B cell (primary cell): ENCODE measurements around the gene ITPKB. TPM values are rescaled to one million over a fixed set of nuclear protein-coding genes. Genes with fewer than 3 reads are reported as not detected.

Experiments
- ATAC-seq: fragments of 200-7000 bp; cut with Tn5 transposase; one replicate; pipeline ENCODE4 v1.10.0; 2021; ENCODE audit warnings: low read depth, mild to moderate bottlenecking, moderate number of reproducible peaks, moderate library complexity
- CTCF ChIA-PET: fragments of 350-600 bp; sonication (Branson Sonifier 250); formaldehyde crosslinking; loops from one replicate; lab custom pipeline; 2021; ENCODE audit warnings: antibody characterized with exemption, inconsistent platforms; lab: Charles Lee
- POLR2A ChIA-PET: fragments of 350-600 bp; sonication (Branson Sonifier 250); formaldehyde crosslinking; loops from one replicate; lab custom pipeline; 2021; ENCODE audit warnings: antibody characterized with exemption; lab: Charles Lee
- DNase-seq: peaks from one replicate; pipeline ENCODE4 v3.0.0; 2013
- H2AFZ ChIP-seq: 2 replicates; pipeline ENCODE4 v1.6.1; 2012; ENCODE audit warnings: mild to moderate bottlenecking, low read depth, low read length; ENCODE audit not compliant: insufficient read depth, poor library complexity, severe bottlenecking
- H3K27ac ChIP-seq, 2 donors: 1 replicate in 1 of 2; 2 replicates in 1 of 2; pipeline ENCODE4 v1.5.1; 2012 to 2013; ENCODE audit warnings: low read length in 2 of 2, mild to moderate bottlenecking in 2 of 2, moderate library complexity in 1 of 2
- H3K27me3 ChIP-seq, 4 experiments: fragments of 200-600 bp in 1 of 4; sonication (generic) in 1 of 4; replicated peaks in 1 of 4; 1 replicate in 2 of 4; 2 replicates in 2 of 4; pipeline versions ENCODE4 v1.6.1 to v1.7.0; 2013 to 2016; ENCODE audit warnings: low read length in 3 of 4, mild to moderate bottlenecking in 2 of 4, mixed read lengths in 1 of 4, moderate library complexity in 1 of 4; ENCODE audit not compliant: insufficient read depth in 4 of 4, control insufficient read depth in 3 of 4; ENCODE audit errors: control extremely low read depth in 1 of 4
- H3K36me3 ChIP-seq, 2 experiments: replicated peaks in 1 of 2; 1 replicate in 1 of 2; 2 replicates in 1 of 2; pipeline versions ENCODE4 v1.6.1 to v1.7.1; 2013; ENCODE audit warnings: low read length in 1 of 2; ENCODE audit not compliant: insufficient read depth in 2 of 2, control insufficient read depth in 1 of 2; ENCODE audit errors: control extremely low read depth in 1 of 2, extremely low read depth in 1 of 2
- H3K4me1 ChIP-seq, 2 donors: fragments of 200-600 bp in 1 of 2; sonication (generic) in 1 of 2; 1 replicate in 1 of 2; 2 replicates in 1 of 2; pipeline versions ENCODE4 v1.5.1 to v1.6.1; 2013 to 2017; ENCODE audit warnings: low read length in 2 of 2; ENCODE audit not compliant: control insufficient read depth in 2 of 2, insufficient read depth in 2 of 2
- H3K4me2 ChIP-seq: replicated peaks from 2 replicates; pipeline ENCODE3; 2012; ENCODE audit warnings: mild to moderate bottlenecking, low read depth, low read length; ENCODE audit not compliant: poor library complexity, severe bottlenecking
- H3K4me3 ChIP-seq, 5 experiments: fragments of 200-600 bp in 1 of 5; sonication (generic) in 1 of 5; 1 replicate in 3 of 5; 2 replicates in 2 of 5; pipeline versions ENCODE4 v1.5.1 to v1.7.0; 2011 to 2016; ENCODE audit warnings: low read length in 4 of 5, mild to moderate bottlenecking in 4 of 5, low read depth in 2 of 5, control low read depth in 1 of 5, moderate library complexity in 1 of 5; ENCODE audit not compliant: insufficient read depth in 1 of 5; ENCODE audit errors: control extremely low read depth in 1 of 5, extremely low read depth in 1 of 5
- H3K79me2 ChIP-seq: fragments of 200-600 bp; sonication (generic); one replicate; pipeline ENCODE4 v1.6.0; 2016; ENCODE audit warnings: low read length; ENCODE audit not compliant: control insufficient read depth, insufficient read depth
- H3K9ac ChIP-seq: fragments of 200-600 bp; sonication (generic); 2 replicates; pipeline ENCODE4 v1.6.1; 2017; ENCODE audit warnings: mild to moderate bottlenecking, low read length, moderate library complexity
- H3K9me3 ChIP-seq, 3 donors: one replicate each; pipeline versions ENCODE4 v1.6.1 to v1.7.1; 2013; ENCODE audit warnings: low read length in 2 of 3; ENCODE audit not compliant: control insufficient read depth in 2 of 3, insufficient read depth in 1 of 3; ENCODE audit errors: control extremely low read depth in 1 of 3
- H4K20me1 ChIP-seq: 2 replicates; pipeline ENCODE4 v1.6.0; 2012; ENCODE audit warnings: mild to moderate bottlenecking, low read length; ENCODE audit not compliant: insufficient read depth, control insufficient read depth, poor library complexity, severe bottlenecking
- H3K27ac Mint-ChIP-seq: one replicate; pipeline ENCODE4 v1.8.0; 2021; ENCODE audit warnings: mixed read lengths
- H3K27me3 Mint-ChIP-seq: one replicate; pipeline ENCODE4 v1.8.0; 2021; ENCODE audit warnings: mixed read lengths
- H3K4me1 Mint-ChIP-seq: one replicate; pipeline ENCODE4 v1.8.0; 2021; ENCODE audit warnings: mixed read lengths
- H3K4me3 Mint-ChIP-seq: one replicate; pipeline ENCODE4 v1.8.0; 2021; ENCODE audit warnings: mixed read lengths
- H3K9me3 Mint-ChIP-seq: one replicate; pipeline ENCODE4 v1.8.0; 2022; ENCODE audit warnings: mixed read lengths; ENCODE audit not compliant: insufficient read depth
- EZH2 ChIP-seq: IDR thresholded peaks from 2 replicates; pipeline ENCODE4 v1.6.1; 2012; ENCODE audit warnings: borderline replicate concordance, low read depth, mild to moderate bottlenecking, moderate library complexity, low read length; ENCODE audit not compliant: insufficient read depth, poor library complexity, severe bottlenecking
- WGBS: methylation state at CpG from one replicate; pipeline ENCODE4 v1.1.5; 2013; ENCODE audit warnings: missing lambda C conversion rate; ENCODE audit not compliant: insufficient coverage; 5-methylcytosine and 5-hydroxymethylcytosine counted together
- intact Hi-C: fragments of 100-400 bp; cut with micrococcal nuclease; formaldehyde crosslinking; loops from one replicate; pipeline ENCODE4 v1.10.0; 2022
- polyA plus RNA-seq: library from polyadenylated mRNA; depleted of rRNA; stranded (reverse); fragments of >200 nt; gene quantifications from 2 replicates; pipeline ENCODE4 v1.2.3, GENCODE V29; 2012
- total RNA-seq, 2 donors: library from RNA; stranded (reverse); fragments of 120-200 nt in 1 of 2; gene quantifications; 1 replicate in 1 of 2; 2 replicates in 1 of 2; pipeline versions ENCODE4 v1.2.3 to v1.2.4, GENCODE V29; 2013 to 2022
- TF ChIP-seq, protein P1 (sequence below): fragments of 200-600 bp; IDR thresholded peaks from one replicate; pipeline ENCODE4 v1.8.0; 2022; ENCODE audit warnings: antibody characterized with exemption, mild to moderate bottlenecking

The ITPKB gene
- total and polyA plus RNA-seq, 2 donors (not counting 1 experiment from before 2014, with no cell fraction given): 21.8 to 93.5 TPM

DNA sequence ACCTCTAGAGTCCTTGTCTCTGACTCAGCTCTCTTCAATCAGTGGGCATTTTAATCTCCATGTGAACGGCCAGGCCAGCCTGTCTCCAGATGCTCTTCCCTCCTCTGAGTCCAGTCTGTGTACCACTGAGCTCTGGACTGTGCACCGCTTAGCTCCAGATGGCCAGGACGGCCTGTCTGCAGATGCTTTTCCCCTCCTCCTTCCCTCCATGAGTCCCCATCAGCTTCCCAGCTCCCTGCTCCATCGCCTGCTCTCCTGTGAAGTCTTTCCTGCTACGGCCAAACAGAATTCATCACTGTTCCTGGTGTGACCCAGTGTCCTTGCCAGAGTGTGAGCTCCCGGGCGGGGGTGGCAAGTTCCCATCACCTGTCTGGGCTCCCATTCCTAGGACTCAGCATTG, 148.5 kb downstream of the ITPKB start:
- no peaks in the 10 kb centered on the region for H3K36me3 ChIP-seq
- no peaks in the 10 kb centered on the region for H3K79me2 ChIP-seq
- peaks cover 0 to 3% (median 0%) of the 10 kb centered on the region in 4 experiments for H3K27me3 ChIP-seq

DNA sequence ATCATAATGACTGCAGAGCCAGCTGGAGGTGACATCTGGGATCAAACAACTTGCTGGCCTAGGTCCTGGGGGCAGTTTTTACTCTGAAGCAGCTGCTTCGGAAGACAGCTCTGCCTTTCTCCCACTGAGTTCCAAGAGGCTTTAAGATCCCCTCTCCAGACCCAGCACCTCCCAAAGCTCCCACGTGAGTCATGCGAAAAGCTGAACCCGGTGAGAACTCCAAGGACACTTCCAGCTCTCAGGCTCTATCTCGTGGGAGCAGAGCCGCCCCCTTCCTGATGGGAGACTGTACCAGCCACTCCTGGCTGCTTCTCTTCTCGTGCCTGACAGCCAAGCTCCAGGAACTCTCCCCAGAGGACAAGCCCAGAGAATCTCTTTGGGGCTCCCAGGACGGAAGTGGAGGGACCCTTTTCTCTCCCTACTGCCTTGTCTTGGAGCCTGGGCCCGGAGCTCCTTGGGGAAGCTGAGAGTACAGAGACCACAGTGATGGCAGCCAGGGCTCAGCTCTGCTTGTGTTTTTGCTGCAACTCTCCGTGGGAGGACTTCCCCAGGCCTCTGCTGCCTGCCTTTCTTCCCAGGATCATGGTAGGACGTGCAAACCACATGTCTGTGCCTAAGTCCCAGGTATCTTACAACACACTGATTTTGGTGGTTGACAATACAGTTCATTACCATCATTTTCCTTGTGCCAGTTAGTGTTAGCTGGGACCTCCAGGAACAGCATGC, 149.9 kb downstream of the ITPKB start:
- Histone ChIP-seq H3K27ac (no peak overlapping the region), H3K36me3 (no peaks in the 10 kb centered on the region), H2AFZ (no peak overlapping the region), H3K4me3 (no peak overlapping the region), H3K4me1 (no peaks in the 10 kb centered on the region), H3K9ac (no peak overlapping the region), H3K9me3 (no peaks in the 10 kb centered on the region), H3K79me2 (no peaks in the 10 kb centered on the region), H4K20me1 (no peaks in the 10 kb centered on the region), H3K27me3 (peaks cover 0 to 3% (median 0%) of the 10 kb centered on the region in 4 experiments), H3K4me2 (no peak overlapping the region)
- Mint-ChIP-seq H3K27ac (no peak overlapping the region), H3K27me3 (peaks cover 13% of the 10 kb centered on the region), H3K9me3 (no peaks in the 10 kb centered on the region), H3K4me1 (no peaks in the 10 kb centered on the region), H3K4me3 (no peak overlapping the region)
- intact Hi-C loops: no loop called here
- POLR2A ChIA-PET: no interaction called here
- no peak for TF ChIP-seq EZH2
- TF ChIP-seq, protein P1, sequence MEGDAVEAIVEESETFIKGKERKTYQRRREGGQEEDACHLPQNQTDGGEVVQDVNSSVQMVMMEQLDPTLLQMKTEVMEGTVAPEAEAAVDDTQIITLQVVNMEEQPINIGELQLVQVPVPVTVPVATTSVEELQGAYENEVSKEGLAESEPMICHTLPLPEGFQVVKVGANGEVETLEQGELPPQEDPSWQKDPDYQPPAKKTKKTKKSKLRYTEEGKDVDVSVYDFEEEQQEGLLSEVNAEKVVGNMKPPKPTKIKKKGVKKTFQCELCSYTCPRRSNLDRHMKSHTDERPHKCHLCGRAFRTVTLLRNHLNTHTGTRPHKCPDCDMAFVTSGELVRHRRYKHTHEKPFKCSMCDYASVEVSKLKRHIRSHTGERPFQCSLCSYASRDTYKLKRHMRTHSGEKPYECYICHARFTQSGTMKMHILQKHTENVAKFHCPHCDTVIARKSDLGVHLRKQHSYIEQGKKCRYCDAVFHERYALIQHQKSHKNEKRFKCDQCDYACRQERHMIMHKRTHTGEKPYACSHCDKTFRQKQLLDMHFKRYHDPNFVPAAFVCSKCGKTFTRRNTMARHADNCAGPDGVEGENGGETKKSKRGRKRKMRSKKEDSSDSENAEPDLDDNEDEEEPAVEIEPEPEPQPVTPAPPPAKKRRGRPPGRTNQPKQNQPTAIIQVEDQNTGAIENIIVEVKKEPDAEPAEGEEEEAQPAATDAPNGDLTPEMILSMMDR: no peak
- CTCF ChIA-PET: interaction anchor here (0.6 kb wide), 1 partner anchor 797 kb away, joined by 4 read pairs; no protein-coding TSS in a partner anchor
- ATAC-seq: no peak
- WGBS: 88% methylated on average over 11 of the region's 11 CpGs
- no peak for DNase-seq

More for the DNA sequence above, 148.5 kb downstream of the ITPKB start:
- no peak overlapping the region for H3K9ac ChIP-seq
- peaks cover 0 to 2% (median 0%) of the 10 kb centered on the region in 3 donors for H3K9me3 ChIP-seq
- H3K4me2 ChIP-seq: no peak overlapping the region
- intact Hi-C loops: no loop called here
- Mint-ChIP-seq H3K27me3 (peaks cover 13% of the 10 kb centered on the region), H3K27ac (no peak overlapping the region), H3K4me3 (no peak overlapping the region), H3K9me3 (no peaks in the 10 kb centered on the region), H3K4me1 (no peaks in the 10 kb centered on the region)
- H3K27ac ChIP-seq: no peak overlapping the region
- no peak for ATAC-seq
- ChIA-PET POLR2A (no interaction called here), CTCF (no interaction called here)
- H2AFZ ChIP-seq: no peak overlapping the region
- no peaks in the 10 kb centered on the region for H3K4me1 ChIP-seq
- no peak overlapping the region for H3K4me3 ChIP-seq
- H4K20me1 ChIP-seq: no peaks in the 10 kb centered on the region
- WGBS: 87% methylated on average over 7 of the region's 7 CpGs
- TF ChIP-seq, protein P1: no peak
- no peak for TF ChIP-seq EZH2
- DNase-seq: no peak
